Embryonic facial prominence (tissue), 1 donor: ENCODE results near the gene SP140L.
"Not testable (repeated sequence)": the region's sequence is repeated elsewhere in the genome, so short reads cannot be mapped to it uniquely, and the experiment has no call there.

Experiments used
- DNase-seq: peaks from one replicate; pipeline ENCODE4 v3.0.0-alpha.2; 2016; ENCODE audit errors: extremely low spot score

SP140L gene

DNA sequence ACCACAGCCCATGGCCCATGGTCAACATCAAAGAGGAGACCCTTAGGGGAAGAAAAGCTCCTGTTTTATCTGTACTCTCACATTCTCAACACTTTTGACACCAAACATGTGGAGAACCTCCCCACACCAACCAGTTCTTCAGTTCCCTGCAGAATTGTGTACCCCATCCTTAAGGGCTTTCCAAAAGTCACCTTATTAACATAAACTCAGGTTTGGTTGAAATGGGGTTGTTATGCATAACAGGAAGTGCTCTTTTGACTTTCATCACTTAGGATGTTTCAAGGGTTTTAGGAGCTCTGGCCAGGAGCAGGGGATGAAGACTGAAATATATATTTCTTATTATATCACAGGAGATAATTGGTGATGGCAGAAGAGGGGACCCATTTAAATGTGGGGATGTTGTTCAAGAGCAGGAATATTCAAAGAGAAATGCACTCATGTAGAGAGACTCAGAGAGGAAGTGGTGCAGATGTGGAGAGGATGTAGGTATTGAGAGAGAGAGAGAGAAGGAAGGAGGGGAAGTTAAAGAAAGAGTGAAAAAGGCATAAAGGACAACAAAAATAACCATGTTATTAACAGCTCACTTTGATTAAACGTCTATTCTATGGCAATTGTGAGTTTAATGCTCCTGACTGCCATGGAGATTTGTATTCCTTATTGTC, 35.2 kb downstream of the SP140L start:
- DNase-seq = no peak

DNA sequence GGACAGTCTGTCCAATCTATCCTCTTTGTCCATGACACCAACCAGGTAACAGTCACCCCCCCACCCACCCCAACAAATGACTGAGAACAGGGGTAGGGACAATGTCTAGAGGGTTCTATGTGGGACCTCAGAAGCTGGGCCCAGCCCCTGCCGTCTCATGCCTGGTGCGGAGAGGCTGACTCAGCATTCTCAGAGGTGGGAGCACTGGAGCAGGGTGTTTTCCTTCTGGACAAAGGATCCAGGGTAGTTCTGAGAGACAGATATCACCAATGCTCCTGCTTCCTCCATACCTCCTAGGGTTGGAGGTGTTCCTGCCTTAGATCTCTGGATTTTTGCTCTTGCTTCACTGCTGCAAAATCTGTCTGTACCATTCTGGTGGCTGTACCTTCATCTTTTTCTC, 55.1 kb downstream of the SP140L start:
- no peak for DNase-seq

DNA sequence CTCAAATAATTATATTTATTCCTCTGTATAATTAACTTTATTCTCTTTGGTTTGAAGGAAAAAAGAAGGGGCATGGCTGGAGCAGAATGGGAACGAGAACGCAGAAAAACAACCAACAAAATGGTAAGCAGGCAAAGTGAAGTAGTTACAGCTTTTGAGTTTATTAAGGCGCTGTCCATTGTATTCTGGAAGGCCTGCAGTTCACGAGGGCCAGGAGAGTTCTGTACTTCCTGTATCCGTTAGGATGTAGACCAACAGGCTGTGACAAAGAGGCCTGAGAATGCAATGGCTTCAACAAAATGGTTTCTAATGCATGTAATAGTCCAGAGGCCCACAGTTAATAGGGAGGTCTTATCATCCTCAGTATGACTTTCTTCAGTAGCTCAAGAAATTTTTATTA, 56.5 kb downstream of the SP140L start:
- no peak for DNase-seq

DNA sequence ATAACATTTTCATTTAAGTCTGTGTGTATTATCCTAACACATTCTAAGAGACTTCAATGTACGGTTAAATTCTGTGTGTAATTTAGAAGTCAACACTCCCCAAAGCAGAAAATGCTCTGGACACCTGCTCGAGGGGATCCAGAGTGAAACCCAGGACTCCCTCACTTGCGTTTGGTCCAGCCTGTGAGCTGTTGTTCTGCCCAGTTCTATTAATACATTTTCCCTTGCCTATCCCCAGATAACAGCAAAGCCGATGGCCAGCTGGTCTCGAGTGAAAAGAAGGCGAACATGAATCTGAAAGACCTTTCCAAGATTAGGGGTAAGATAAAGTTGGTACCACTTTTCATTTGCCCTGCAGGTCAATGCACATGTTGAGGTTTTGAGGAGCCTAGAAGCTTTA, 58.0 kb downstream of the SP140L start:
- DNase-seq = no peak

DNA sequence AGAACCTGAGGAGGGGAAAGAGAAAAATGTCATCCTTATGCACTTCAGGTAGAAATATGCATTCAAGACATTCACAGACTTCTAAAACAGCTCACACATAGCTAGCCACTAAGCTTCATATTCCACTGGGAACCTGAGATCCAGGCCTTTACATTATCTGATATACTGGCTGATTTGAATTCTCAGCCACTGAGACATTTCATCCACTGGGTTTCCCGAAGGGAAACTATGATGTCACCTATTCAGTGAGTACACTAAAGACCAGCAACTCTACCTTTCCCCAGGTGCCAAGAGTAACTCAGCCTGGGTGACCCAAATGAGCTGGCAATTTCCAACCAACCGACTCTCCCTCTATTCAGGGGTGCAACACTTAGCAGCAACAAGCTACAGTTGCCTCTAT, 67.3 kb downstream of the SP140L start:
- no peak for DNase-seq

DNA sequence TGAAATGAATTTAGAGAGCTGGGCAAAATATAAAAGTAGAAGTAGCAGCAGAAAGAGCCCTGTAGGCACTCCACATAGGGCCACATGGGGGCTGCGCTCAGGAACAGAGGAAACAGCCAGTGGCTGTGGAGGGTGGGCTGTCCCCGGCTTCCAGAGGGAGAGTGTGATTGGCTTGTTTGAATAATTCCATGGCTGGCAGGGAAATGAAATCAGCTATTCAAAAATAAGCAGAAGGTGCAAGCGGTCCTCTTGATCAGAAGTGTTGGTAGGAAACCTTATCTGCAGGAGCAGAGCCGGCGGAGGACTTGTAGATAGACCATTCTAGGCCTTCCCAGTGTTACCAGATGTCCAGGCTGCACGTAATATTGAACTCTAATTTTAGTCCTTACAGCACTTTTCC, 71.7 kb downstream of the SP140L start:
- not testable (repeated sequence) for DNase-seq

DNA sequence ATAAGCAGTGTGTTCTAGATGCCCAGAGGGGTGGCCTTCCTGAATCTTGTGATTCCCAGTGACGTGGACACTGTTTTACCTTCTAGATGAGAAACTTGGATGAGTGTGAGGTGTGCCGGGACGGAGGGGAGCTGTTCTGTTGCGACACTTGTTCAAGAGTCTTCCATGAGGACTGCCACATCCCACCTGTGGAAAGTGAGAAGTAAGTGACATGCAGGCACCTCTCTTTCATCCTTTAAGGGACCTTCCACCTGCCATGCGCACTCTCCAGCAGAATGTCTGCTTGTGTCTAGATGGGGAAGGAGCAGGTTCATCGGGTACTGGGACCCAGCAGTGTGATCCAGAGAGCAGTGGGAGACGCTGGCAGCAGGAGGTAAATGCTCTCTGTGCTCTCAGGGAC, 73.0 kb downstream of the SP140L start:
- no peak for DNase-seq

DNA sequence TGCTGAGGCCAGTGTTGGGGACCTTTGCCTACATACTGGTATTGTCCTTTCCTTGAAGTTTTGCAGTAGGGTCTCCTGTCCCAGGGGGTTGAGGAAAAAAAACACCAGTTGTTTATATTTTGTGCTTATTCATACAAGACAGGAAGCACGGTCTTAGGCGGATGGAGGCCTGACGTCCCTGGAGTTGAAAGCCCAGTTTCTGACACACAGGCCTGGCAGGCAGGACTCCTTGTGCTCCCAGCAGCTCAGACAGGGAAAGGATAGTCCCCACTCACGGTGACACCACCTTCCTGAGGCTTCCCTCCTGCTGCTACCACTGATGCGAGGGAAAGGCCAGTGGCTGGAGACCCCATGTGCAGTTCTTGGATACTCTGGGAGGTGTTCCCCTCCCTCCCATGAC, 73.5 kb downstream of the SP140L start:
- DNase-seq = no peak

DNA sequence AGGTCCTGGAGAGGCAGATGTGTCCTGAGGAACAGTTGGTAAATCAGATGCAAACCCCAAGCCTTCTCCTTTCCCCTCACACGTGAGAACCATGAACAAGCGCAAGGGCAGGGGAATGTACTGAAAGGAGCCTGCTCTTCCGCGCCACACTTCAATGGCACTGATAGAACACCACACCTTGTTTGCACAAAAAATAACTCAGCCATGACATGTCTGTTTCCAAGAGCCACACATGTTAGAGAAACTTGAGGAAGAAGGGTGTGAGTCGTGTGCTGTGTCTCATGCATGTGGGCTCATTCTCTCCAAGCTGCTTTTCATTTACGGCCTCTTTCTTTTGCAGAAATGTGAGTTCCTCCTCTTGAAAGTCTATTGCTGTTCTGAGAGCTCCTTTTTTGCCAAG, 74.0 kb downstream of the SP140L start:
- DNase-seq = not testable (repeated sequence)

DNA sequence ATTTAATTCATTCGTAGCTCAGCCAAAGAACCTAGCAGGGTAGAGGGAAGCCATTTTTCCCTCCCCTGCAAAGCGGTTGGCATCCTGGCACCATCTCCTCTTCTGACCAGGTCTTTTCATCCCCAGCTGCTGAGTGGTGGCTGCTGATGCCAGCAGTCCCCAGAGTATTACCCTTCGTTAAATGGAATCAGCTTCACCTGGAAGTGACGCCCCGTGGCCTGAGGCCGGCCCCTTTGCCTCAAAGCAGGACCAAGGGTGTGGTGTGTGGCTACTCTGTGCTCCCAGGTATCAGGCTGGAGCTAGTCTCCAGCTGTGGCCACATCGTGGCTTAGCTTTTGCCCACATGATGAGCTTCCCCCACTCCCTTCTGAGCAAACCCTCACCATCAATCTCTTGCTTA, 76.8 kb downstream of the SP140L start:
- no peak for DNase-seq

DNA sequence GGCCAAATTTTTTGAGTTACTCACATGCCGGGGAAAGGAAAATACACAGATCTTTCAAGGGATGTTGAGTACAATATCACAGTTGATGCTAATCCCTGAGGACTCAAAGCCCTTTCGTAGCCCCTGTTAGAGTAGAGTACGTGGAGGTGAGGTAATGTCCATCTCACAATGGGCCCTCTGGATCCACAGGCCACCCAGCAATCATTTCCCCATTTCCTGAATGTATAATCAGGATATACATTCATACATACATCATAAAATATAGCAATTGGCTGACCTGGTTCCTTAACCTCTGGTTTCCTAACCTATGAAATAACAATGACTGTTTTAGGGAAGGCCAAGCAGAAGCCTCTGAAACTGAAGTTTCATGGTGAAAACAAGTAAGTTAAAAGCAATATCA, 78.8 kb downstream of the SP140L start:
- DNase-seq = no peak

DNA sequence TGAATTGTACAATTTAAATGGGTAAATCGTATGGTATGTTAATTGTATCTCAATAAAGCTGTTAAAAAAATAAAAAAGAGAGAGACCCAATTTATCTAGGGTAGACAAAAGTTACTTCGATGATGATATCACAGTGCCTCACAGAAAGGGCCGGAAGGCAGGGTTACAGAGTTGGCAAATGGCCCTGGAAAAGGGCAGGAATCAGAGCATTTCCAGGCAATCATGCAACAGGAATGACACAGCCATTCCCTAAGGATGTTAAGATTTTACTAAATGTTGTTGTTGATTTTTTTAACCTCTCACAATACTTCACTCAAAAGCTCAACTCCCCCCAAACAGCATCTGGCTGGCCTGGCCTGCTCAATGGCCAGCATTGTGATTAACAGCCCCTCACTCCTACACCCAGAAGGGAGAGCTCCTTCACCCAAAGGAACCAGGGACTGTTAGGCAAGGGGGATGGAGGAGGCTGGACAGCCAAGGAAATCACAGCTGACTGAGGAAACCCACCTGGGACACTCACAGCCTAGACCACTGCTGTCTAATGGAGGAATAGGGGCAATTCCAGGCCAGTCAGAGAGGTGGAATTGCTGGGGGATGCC, 81.3 kb downstream of the SP140L start:
- DNase-seq = no peak

DNA sequence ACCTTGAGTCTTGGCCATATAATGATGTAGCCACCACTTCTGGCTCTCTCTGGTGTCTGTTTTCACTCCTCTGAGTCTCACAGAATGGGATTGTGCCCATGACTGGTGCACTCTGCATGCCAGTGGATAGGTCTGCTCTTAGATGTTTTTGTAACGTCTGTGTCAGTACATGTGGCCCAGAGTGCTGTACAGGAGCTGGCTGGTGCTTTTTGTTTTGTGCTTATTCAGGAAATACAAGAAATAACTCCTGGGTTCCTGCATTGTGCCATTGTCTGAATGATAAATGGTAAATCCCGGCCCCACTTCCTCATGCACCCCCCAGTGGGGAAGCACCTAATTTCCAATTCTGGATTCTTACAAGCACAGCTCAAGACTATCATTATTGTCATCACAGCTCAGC, 82.3 kb downstream of the SP140L start:
- not testable (repeated sequence) for DNase-seq

DNA sequence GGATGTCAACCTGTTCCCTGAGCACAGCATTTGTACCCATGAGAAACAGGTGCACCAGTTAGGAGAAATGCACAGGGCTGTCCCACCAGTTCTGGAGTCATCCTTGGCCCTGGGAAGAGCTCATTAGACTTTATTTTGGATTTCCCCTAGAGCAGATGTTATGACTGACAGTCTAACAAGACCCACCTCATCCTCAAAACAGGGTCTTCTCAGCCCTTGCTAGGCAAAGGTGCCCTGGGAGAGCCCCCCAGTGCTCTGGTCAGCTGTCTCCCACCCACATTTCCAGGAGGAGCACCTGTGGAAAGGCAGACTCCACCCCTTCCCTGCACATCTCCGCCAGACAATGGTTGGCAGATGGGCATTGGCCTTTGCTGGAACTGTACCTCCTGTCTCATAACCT, 83.3 kb downstream of the SP140L start:
- DNase-seq = no peak

DNA sequence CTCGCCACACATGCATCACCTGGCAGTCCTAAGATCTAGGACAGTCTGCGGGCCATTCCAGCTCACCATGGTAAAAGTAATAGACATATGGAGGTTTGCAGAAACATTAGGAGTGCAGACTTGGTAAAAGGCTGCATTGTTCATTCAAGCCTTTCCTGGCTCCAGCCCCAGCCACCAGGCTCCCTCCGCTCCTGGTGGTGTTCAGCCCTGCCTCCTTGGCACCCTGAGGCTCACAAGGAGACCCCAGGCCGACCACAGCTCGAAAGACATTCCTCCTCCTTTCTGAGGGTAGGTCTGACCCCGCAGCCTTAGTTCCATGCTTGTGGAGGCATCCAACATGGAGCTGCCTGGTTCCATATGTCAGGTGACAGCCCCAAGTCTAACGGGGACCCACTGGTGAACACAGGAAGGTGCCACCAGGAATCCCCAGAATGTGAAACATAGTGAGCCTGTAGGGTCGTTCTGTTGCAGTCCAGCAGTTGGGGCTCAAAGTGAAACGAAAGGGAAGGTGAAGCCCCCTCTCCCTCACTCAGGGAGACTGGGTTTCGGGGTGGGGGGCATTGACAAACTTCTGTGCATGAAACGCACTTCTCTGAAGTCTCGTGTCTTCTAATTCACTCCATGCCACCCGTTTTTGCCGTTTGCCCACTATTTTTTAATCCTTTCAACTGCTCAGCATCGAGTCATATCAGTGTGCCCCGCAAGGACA, 84.0 kb downstream of the SP140L start:
- no peak for DNase-seq

DNA sequence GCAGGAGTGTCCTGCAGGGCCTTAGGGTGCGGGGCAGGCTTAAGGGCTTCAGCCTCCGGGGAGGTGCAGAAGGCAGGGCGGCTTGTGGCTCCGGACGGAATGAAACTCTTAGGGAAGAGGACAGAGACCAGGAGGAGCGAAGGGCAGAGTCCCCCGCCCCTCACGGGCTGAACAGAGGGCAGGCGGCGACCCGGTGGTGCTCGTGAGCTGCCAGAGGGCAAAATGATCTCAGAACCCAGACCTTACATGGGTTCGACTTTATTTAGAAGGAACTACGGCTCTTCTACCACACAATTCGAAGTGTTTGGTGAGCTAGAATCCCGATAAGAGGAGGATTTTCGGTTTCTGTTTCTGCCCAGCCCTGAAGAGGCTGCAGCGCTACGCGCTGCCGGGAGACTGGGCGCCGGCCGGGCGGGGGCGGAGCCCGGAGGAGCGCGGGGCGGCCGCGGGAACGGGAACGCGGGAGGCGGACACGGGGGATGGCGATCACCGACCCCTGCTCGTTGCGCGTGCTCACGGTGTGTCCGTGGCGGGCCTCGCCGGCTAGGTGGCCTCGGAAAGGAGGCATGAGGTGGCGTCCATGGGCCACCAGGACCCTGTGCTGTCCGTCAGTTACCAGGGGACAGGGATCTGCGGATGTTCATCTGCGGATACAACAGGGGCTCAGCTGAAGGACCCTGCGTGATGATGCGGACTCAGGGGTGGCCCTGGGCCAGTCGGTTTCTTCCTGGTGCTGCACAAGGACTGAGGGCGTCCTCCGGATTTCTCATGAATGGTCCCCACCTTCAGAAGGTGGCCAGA, 84.8 kb downstream of the SP140L start:
- no peak for DNase-seq

DNA sequence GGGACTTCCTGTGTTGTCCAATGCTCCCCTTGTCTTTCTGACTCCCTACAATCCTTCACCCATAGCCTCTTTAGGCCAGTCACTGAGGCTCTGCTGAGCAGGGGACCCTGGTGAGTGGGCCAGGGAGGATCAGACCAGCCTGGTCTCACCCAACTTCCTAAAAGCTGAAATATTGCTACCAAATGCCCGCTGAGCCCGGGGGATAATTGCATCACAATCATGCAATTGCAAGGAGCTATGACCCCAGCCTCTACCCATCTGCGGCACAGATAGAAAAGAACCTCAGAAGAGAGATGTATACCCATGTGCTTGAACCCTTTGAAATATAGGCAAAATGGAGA, 85.3 kb downstream of the SP140L start:
- no peak for DNase-seq

DNA sequence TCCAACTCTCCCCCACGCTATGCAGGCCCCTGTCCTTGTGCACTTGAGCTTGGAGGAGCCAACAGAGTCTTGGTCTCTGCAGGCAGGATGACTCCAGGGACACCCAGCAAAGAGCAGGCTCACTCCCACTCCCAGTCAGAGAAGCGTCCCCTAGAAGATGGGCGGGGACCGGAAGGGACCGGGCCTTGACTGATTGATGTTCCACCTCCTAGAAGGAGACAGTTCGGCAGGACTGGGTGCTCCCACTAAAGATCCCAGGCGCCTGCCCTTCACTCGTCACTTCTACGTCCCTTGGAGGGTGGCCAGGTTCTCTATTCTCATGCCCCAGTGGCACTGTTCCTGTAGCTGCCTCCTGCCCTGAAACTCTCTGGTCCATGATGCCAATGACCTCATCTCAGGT, 85.9 kb downstream of the SP140L start:
- DNase-seq = no peak

DNA sequence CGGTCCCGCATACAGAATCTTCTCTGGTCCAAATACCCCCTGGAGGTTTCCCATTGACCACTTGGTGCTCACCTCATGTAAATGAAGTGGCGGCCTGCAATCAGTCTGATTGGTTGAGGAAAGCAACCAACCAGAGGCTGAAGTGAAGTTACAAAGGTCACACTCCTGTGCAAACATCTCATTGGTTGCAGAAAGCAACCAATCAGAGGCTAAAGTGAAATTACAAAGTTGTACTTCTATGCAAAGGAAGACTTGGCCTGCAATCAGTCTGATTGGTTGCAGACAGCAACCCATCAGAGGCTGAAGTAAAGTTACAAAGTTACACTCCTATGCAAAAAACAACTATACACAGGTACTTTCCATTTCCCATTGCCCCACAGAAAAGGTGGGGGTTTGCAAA, 86.5 kb downstream of the SP140L start:
- no peak for DNase-seq

DNA sequence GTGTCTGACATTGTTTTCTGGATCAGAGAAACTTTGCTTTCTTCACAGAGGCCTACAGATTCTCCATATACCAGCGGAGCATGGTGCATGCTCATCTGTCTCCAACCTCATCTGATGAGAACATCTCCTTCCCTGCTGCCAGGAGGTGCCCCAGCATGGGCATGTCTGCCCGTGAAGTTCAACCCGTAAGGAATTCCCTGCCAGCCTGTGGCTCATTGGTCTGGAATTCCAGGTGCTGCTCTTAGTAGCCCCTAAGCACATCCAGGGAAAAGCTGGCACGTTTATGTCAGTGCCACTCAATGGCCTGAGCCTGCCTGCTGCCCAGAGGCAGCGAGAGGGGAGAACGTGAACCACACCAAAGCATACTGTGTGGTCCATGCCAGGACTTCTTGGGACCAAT, 87.3 kb downstream of the SP140L start:
- no peak for DNase-seq

DNA sequence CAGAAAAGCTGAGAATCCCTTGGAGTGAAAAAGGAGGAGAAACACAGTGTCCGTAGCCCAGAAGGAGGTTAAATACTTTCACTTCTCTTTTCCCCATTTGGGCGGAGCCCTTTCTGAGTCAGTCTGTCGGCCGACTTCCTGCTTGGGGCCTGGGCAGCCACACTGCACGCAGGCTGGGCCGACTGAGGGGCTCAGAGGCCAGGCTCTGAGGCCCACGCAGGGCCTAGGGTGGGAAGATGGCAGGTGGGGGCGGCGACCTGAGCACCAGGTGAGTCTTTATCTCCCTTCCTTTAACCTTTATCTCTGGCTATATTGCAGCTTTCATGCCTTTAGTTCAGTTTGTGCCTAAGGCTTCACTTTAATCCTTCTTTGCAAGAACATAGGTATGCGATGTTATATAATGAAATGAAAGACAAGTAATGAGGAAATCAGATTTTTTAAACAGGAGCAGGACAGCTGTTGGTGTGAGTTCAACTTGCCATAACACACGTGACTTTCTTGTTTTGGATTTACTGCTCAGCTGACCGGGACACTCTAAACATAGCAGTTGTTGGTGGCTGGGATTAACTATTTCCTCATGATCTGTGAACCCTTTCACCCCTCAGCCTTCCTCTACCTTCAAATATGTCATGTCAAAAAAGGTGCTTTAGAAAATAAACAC, 89.2 kb downstream of the SP140L start, which contains the start of gene SP100:
SP100 (plus strand) TSS at position 141 of the 661 bp plus-strand sequence; CDS start at position 237, 96 bp downstream.
- no peak for DNase-seq

DNA sequence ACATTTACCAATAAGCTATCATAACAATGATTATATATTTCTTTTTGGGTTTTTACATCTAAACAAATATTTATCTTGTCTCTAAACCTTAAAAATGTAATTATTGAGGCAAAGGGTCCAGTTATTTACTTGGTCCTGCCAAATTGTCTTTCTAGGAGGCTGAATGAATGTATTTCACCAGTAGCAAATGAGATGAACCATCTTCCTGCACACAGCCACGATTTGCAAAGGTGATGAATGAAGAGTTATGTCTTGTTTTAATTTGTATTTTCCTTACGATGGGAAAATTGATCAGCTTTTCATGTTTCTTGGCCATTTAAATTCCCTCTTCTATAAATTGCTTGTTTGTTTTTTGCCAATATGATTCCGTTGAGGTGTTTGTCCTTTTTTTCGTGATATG, 90.4 kb downstream of the SP140L start:
- DNase-seq = no peak
